Body of pancreas (tissue), 4 donors: ENCODE measurements around the gene RSBN1L.

Source experiments
- CTCF ChIP-seq, 7 experiments: fragments of 450-650 bp in 4 of 7; fragments of 200-600 bp in 3 of 7; sonication (generic) in 3 of 7; IDR thresholded peaks; one replicate each; pipeline ENCODE4 v1.5.1; 2016 to 2019; ENCODE audit warnings: antibody characterized with exemption in 7 of 7
- POLR2A ChIP-seq, 3 donors: fragments of 450-650 bp; IDR thresholded peaks; one replicate each; pipeline ENCODE4 v1.6.1; 2016; ENCODE audit warnings: antibody characterized with exemption in 3 of 3, mild to moderate bottlenecking in 2 of 3

- TF ChIP-seq CTCF (IDR thresholded peaks at IDR 0.05) (no peak), POLR2A (IDR thresholded peaks at IDR 0.05) (no peak)
These were observed 87.3 kb downstream of the RSBN1L start for GRCh38 chr7:77783545-77783944.
